Measurements from ENCODE around the gene GOLGA6L7. TPM values are rescaled to one million over a fixed set of nuclear protein-coding genes. Genes with fewer than 3 reads are reported as not detected.
A peak's percentile ranks its signal among the peaks of the same experiment; 100 is the strongest.
"Not testable (repeated sequence)": the region's sequence is repeated elsewhere in the genome, so short reads cannot be mapped to it uniquely, and the experiment has no call there.

The GOLGA6L7 gene
- total RNA-seq, 1 donor from 2014 or later = not detected

DNA sequence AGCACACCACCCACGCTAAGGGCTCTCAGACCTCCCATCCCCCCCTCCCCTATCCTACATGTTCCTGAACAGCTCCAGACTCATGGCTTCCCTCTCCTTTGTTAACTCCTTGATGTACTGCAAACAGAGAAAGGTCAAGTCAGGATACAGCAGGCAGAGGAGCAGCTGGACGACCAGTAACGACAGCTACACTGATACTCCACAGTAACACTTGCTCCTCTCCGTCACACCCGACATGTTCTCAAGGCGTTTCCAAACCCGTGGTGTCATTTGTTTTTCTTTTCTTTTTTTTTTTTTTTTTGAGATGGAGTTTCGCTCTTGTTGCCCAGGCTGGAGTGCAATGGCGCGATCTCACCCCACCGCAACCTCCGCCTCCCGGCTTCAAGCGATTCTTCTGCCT is 4.3 kb downstream of the GOLGA6L7 start:
- DNase-seq (ENCODE audit: low read depth in 2 of 2) = not testable (repeated sequence)

DNA sequence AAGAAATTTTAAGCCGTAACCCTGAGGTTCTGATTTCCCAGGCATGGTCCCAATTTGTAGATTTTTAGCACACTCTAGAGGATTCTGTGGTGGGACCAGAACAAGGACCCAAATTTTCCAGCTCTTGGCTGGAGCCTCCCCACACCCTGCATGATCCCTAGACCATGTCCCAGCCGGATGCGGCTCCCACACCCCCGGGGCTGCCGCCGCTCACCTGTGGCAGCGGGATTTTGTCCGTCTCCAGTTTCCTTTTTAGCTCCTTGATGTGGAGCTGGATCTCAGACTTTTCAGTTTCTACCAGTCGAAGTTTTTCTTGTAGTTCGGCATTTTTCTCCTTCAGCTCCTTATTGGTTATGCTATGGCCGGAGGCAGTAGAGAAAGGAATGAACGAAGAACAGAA is 4.9 kb downstream of the GOLGA6L7 start:
- DNase-seq (ENCODE audit: low read depth in 2 of 2) = not testable (repeated sequence)

DNA sequence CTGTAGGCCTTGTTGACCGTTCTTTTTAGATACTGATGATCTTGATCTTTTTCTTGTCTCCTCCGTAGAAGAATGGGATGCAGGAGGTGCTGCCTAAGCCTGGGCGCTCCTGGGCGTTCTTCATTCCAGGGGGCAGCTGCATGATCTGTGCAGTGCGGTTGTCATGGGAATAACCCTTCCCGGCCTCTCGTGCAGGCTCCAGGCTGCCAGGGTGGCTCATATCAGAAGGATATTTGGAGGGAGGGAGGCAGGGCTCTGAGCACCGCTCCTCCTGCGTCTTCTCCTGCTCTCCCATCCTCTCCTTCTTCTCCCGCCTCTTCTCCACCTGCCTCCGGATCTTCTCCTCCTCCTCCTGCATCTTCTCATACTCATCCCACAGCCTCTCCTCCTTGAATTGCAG is 6.2 kb downstream of the GOLGA6L7 start:
- not testable (repeated sequence) for DNase-seq (ENCODE audit: low read depth in 2 of 2)

DNA sequence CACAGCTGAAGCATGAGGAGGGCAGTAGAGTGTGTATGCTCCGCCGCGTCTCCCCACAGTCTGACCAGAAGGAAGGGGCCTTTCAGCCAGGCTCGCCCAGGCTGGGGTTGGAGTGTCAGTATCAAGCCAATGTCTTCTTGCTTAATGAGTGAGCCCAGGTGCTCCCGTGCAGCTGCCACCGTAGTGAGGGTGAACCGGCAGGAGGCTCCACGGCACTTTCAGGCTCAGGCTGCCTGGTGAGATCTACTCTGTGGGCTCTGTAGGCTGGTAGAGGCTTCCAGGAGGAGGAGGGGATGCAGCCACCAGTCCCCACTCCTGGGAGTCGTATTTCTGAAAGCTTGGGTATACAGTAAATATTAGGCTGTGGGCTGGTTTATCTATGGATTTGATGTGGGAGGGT is 8.2 kb downstream of the GOLGA6L7 start:
- DNase-seq (ENCODE audit: low read depth in 2 of 2) = not testable (repeated sequence)

DNA sequence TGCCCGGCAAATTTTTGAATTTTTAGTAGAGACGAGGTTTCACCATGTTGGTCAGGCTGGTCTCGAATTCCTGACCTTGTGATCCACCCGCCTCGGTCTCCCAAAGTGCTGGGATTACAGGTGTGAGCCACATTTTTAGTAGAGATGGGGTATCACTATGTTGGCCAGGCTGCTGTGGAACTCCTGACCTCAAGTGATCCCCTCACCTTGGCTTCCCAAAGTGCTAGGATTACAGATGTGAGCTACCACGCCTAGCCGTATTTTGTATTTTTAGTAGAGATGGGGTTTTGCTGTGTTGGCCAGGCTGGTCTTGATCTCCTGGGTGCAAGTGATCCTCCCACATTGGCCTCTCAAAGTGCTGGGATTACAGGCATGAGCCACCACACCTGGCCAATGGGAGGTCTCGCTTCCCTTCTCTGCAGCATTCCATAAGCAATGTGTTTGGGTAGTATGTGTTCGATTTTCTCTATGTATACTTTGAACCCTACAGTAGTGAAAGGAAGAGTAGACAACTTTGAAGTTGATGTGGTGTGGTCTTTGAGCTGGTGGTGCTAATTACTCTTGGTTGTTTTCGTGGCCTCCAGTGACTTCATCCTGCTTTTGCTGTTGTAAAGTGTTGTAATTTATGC is 13.4 kb downstream of the GOLGA6L7 start:
- not testable (repeated sequence) for DNase-seq (ENCODE audit: low read depth in 2 of 2)

DNA sequence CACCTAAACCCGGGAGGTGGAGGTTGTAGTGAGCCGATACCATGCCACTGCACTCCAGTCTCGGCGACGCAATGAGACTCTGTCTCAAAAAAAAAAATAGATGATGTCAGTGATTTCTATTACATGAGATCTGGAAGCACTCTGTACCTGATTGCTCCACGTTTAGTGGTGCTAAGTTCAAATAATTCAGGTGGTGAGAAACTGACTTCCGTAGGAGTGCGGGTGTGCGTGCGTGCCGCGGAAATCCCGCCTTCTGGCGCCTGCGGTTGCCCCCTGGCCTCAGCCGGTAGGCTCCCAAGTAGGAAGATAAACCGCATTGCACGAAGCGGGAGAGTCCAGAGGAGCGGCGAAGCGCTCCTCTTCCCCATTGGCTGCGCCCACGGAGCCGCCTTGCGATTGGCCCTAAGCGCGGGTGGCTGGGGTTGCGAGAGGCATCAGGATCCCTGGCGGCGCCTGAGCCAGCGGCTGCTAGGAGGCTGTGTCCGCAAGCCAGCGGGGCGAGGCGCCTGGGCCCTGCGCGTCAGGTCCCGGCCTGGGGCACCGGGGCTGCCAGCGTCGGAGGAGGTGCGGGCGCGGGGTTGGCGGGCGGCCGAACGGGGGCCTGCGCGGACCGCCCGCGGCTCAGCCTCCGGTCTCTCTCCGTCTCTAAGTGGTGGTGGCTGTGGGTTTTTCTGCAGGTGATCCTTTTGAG is 16.4 kb downstream of the GOLGA6L7 start:
- peak; percentile 69 to 89 for DNase-seq (ENCODE audit: low read depth in 2 of 2)

DNA sequence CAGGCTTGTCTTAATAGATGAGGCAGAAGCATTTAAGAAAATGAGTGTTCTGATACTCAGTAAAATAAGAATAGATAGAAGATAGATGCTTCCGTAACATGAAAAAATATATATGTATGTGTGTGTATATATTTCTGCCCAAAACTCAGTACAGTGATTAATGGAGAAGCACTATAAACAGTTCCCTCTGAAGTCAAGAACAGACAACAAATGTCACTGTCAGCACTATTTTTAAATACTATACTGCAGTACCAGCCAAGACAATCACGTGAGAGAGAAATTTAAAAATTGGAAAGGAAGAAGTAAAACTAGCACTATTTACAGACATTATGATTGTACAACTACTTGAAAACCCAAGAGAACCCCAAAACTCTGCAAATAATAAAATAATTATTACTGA is 27.0 kb downstream of the GOLGA6L7 start:
- DNase-seq (ENCODE audit: low read depth in 2 of 2) = not testable (repeated sequence)

DNA sequence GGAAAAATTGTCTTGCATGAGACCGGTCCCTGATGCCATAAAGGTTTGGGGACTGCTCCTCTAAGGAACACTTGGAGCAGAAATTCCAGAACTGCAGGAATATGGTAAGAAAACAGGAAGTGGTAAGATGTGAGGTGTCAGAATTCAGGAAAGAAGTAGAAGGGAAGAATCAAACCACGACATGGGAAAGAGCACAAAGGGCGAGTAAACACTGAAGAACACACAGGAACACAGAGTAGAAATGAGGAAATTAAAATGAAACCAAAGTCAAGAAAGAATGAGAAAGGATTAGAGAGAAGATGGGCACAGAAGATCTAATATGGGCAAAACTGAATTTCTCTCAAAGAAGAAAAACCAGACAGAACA is 28.5 kb downstream of the GOLGA6L7 start:
- DNase-seq (ENCODE audit: low read depth in 2 of 2) = not testable (repeated sequence)

DNA sequence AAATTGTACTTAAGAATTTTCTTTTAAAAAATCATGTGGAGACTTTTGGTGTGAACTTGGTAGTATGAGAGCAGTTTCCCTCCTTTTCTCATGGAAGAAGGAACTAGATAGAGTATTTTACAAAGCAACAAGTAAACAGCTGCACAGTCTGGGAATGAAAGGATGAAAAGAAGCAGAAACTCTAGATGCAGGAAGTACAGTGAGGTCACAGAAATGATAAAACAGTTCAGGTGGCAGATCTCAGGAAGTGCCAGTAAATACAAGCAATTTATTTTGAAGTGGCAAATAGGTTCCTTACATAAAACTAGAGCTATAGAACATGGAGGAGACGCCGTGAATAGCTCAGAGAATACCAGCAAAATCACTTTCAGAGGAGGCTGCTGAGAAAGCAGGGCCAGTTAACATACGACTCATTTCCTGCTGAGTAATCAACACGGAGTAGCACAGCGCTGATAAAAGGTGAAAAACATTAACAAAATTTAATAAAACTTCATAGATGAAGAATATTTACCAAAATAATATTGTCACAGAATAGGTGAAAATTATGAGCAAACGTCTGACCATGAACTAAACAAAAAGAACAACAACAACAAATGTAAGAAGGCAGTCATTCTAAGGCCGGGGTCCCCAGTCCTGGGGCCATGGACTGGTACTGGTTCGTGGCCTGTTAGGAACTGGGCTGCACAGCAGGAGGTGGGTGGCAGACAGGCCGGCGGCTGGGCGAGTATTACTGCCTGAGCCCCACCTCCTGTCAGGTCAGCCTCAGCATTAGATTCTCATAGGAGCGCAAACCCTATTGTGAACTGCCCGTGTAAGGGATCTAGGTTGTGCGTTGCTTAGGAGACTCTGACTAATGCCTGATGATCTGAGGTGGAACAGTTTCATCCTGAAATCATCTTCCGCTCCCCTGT is 29.2 kb downstream of the GOLGA6L7 start:
- DNase-seq (ENCODE audit: low read depth in 2 of 2) = peak in 1 of 2 donors; percentile 67

DNA sequence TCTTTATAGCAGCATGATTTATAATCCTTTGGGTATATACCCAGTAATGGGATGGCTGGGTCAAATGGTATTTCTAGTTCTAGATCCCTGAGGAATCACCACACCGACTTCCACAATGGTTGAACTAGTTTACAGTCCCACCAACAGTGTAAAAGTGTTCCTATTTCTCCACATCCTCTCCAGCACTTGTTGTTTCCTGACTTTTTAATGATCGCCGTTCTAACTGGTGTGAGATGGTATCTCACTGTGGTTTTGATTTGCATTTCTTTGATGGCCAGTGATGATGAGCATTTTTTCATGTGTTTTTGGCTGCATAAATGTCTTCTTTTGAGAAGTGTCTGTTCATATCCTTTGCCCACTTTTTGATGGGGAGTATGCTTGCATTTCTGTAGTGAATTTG is 30.3 kb downstream of the GOLGA6L7 start:
- DNase-seq (ENCODE audit: low read depth in 2 of 2) = not testable (repeated sequence)

DNA sequence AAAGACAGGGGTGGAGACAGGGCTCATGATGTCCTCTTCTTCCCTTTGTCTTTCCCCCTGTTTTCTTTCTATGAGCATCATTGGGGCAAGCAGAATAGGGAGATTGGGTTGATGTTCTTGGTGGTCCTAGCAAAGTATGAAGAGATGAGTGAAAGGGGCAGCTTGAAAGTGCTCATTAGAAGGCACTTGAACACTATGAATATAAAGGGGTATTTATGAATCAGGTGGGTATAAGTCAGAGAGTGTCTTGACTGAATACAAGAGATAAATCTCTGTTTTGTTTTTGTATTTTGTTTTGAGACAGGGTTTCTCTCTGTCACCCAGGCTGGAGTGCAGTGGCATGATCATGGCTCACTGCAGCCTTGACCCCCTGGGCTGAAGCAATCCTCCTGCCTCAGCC is 34.4 kb downstream of the GOLGA6L7 start:
- not testable (repeated sequence) for DNase-seq (ENCODE audit: low read depth in 2 of 2)

DNA sequence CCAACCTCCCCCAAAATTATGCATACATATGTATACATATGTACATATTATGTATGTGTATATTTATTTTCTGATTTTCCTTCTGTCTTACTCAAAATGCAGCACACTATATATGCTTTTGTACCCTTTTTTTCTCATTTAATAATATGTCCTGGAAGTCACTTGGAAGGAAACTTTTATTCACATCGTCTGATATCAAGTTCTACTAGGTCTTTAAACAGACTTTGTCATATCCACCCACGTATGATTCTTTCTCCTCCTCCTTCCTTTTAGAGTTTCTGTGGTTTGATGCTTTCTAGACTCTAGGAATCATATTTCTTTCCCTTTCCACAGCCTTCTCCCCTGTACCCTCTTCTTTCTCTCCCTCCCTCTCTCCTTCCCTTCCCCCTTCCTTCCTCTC is 35.1 kb downstream of the GOLGA6L7 start:
- not testable (repeated sequence) for DNase-seq (ENCODE audit: low read depth in 2 of 2)

DNA sequence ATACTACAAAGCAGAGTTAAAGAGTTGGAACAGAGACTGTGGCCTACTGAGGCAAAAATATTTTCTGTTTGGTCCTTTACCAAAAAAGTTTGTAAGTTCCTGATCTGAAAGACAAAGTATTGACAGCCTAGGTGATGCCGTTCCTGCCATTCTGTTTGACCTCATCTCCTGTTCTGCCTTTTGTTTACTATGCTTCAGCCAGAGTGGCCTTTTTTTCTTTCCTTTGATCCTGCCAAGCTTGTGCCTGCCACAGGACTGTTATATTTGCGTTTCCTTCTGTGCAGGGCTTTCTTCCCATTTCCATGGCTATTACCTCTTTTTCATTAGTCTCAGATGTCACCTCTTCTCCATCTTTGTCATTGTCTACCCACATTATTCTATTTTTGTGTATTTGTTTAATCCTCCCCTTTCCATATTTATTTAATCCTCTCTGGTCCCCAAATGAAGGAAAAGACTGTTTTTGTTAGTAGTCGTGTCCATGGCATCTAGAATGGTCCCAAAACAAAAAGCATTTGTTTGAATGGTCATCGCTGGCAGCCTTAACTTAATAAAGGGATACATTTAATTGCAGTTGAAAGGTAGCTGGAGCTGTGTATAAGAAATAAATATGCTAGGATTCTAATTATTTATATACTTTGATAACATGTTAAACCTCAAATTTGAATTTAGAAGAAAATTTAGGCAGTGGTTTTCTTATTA is 36.4 kb downstream of the GOLGA6L7 start:
- peak; percentile 17 to 30 for DNase-seq (ENCODE audit: low read depth in 2 of 2)

DNA sequence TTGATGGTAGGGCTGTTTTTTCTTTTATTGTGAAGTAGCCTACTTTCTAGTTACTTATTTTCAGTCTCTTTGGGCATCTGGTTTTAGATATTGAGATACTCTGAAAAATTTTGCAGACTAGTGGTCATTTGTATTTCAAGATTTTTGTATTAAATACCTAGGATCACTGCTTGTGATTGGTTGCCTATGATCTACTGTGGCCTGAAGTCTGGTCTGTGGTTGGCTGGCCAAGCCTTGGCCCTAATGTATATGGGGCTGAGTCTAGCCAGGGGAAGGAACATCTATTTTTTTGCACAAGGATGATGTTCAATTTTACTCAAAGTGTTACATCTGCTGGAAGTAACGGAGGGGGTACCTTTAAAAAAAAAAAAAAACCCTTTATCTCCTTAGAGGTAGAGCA is 38.0 kb downstream of the GOLGA6L7 start:
- not testable (repeated sequence) for DNase-seq (ENCODE audit: low read depth in 2 of 2)

DNA sequence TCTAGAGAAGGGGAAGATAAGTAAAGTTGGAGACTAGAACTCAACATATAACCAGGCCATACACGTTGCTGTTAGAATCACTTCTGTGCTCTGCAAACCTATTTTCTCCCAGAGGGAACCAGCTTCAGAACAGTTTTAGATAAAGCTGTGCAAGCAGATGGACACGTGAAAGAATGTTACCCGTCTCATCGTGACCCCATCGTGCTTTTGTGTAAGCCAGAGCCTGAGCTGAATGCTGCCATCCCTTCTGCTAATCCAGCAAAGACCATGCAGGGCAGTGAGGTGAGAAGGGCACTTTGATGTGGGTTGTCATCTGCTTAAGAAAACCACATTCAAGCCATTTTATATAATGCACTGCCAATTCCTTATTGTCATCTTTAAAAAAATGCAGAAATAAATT is 40.3 kb downstream of the GOLGA6L7 start:
- DNase-seq (ENCODE audit: low read depth in 2 of 2) = not testable (repeated sequence)

DNA sequence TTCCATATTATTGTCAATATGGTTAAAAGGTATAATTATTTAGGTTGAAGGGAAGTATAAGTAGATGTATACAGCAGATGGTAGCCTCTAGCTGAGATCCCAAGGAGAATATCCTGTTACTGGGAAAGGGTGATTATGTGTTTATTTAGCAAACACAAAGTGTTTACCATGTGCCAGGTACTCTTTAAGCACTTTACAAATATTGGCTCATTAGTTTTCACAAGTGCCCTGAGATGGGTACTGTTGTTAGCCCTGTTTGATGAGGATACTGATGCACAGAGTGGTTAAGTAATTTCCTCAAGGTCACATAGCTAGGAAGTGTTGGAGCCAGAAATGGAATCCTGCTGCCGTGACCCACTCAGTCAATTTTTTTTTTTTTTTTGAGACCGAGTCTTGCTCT is 48.1 kb downstream of the GOLGA6L7 start:
- DNase-seq (ENCODE audit: low read depth in 2 of 2) = not testable (repeated sequence)

DNA sequence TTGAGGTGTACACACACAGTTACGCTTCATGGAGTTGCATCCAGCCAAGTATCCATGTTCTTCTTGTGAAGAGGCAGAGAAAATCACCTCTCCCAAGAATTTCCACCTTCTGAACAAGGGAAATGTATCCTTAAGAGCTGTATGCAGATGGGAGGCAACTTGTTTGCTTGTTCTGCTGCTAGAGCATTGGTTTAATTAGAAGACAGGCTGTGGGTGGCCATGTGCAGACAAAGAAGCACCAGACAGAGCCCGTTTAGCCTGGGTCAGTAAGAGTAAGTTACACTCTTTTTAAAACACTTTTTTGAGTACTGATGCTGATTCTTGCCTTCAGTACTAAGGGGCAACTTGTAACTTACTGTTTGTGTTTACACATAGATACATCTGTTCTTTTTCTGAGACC is 50.2 kb downstream of the GOLGA6L7 start:
- not testable (repeated sequence) for DNase-seq (ENCODE audit: low read depth in 2 of 2)

DNA sequence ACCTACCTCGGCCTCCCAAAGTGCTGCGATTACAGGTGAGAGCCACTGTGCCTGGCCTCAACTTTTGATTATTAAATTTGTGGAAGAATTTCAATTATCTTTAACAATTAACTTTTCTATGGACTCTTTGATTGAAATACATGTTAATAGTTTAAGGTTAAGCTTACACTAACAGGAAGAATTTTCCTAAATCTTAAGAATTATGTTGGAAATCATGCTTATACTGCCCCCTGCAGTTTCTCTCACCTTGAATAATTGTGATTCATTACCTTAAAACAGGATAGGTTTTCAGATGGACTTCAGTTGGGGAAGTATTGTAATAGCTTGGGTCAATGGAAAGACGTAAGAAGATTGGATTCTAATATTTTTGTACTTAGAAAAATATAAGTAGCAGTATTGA is 54.2 kb downstream of the GOLGA6L7 start:
- not testable (repeated sequence) for DNase-seq (ENCODE audit: low read depth in 2 of 2)

Measured in dermis microvascular lymphatic vessel endothelial cell (primary cell).